Spinal cord (tissue), 10 donors: ENCODE measurements around the gene ST3GAL3. TPM values are rescaled to one million over a fixed set of nuclear protein-coding genes. Genes with fewer than 3 reads are reported as not detected.

Experiments
- DNase-seq, 6 donors: peaks; one replicate each; pipeline versions ENCODE4 v3.0.0 to v3.0.0-alpha.2; 2013 to 2015; ENCODE audit warnings: low spot score in 6 of 6, low read depth in 4 of 6
- H3K27ac ChIP-seq: one replicate; pipeline ENCODE4 v1.5.1; 2013; ENCODE audit warnings: low read depth, low read length, control low read depth
- H3K27me3 ChIP-seq: one replicate; pipeline ENCODE4 v1.6.1; 2013; ENCODE audit warnings: low read length; ENCODE audit not compliant: control insufficient read depth, insufficient read depth
- H3K36me3 ChIP-seq: one replicate; pipeline ENCODE4 v1.6.1; 2013; ENCODE audit warnings: low read length; ENCODE audit not compliant: control insufficient read depth, insufficient read depth
- H3K4me1 ChIP-seq: one replicate; pipeline ENCODE4 v1.6.1; 2013; ENCODE audit warnings: low read length; ENCODE audit not compliant: control insufficient read depth, insufficient read depth
- H3K4me3 ChIP-seq: one replicate; pipeline ENCODE4 v1.5.1; 2013; ENCODE audit warnings: low read depth, low read length, control low read depth
- H3K9me3 ChIP-seq: one replicate; pipeline ENCODE4 v1.6.1; 2013; ENCODE audit warnings: low read length; ENCODE audit not compliant: control insufficient read depth, insufficient read depth
- WGBS: methylation state at CpG from one replicate; pipeline ENCODE4 v1.1.5; 2013; ENCODE audit warnings: missing lambda C conversion rate; ENCODE audit not compliant: insufficient coverage; 5-methylcytosine and 5-hydroxymethylcytosine counted together
- polyA plus RNA-seq, 2 donors: library from polyadenylated mRNA; unstranded; fragments of 120-200 nt; gene quantifications; one replicate each; pipeline ENCODE4 v1.2.1, GENCODE V29; 2013; ENCODE audit not compliant: insufficient read length in 2 of 2
- total RNA-seq, 2 donors: library from RNA; depleted of rRNA in 1 of 2; stranded (reverse); fragments of 120-200 nt in 1 of 2; fragments of >200 nt in 1 of 2; gene quantifications; one replicate each; pipeline versions ENCODE4 v1.2.3 to v1.2.4, GENCODE V29; 2013 to 2014
- donor health status: healthy.

The ST3GAL3 gene
- total and polyA plus RNA-seq, 4 donors: 29.6 to 71.0 (median 52.9) TPM

DNA sequence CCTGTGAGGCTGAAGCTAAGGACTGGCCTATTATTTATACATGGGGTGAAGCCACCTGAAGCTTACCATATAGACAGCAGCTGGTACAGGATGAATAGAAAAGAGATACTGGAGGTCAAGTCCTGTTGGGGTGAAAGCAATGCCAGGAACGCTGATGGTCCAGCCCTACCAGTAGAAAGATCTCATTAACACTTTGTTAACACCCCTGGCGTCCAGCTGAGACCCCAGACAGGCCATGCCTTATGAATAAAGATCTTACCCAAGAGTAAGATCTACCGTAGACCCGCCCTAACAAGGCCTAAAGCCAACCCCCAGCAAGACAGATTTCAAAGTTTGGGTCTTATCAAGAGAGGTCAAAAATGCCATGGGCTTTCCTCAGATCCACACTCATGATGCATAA lies 34.7 kb downstream of the ST3GAL3 start:
- Histone ChIP-seq H3K36me3 (peaks cover 8% of the 10 kb centered on the region), H3K9me3 (no peaks in the 10 kb centered on the region)
- WGBS: 68% methylated on average over 4 of the region's 4 CpGs

DNA sequence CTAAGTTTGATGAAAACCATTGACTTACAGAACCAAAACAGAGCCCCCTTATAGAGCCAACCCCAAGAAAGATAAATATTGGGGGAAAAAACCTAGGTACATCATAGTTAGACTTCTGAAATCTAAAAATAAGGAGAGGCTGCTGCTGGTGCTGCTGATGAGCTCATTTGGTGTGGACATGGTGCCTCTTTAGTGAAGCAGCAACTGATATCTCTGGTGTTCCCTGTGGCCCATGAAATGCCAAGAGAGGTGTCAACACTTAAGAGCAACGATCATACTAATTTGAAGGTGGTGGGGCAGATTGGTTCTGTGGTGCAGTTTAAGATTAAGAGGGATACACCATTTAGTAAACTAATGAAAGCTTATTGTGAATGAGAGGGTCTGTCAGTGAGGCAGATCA lies 35.9 kb downstream of the ST3GAL3 start:
- no peaks in the 10 kb centered on the region for H3K4me1 ChIP-seq
- H3K27ac ChIP-seq: no peak overlapping the region
- no peak overlapping the region for H3K4me3 ChIP-seq
- no peaks in the 10 kb centered on the region for H3K9me3 ChIP-seq
- no peak for DNase-seq
- no peaks in the 10 kb centered on the region for H3K27me3 ChIP-seq
- WGBS: 100% methylated on average over 1 of the region's 1 CpG
- H3K36me3 ChIP-seq: peaks cover 8% of the 10 kb centered on the region

More for the DNA sequence above, 34.7 kb downstream of the ST3GAL3 start:
- Histone ChIP-seq H3K27me3 (no peaks in the 10 kb centered on the region), H3K4me3 (no peak overlapping the region), H3K27ac (no peak overlapping the region), H3K4me1 (no peaks in the 10 kb centered on the region)
- no peak for DNase-seq

DNA sequence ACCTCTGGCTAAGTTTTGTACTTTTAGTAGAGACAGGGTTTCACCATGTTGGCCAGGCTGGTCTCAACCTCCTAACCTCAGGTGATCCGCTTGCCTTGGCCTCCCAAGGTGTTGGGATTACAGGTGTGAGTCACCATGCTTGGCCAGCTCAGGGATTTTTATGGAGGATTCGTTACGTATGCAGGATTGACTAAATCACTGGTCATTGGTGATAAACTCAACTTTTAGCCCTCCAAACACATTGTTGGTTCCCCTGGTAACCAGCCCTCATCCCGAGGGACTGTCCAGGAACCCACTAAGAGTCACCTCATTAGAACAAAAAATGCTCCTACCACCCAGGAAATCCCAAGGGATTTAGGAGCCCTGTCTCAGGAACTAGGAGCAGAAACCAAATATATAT lies 40.4 kb downstream of the ST3GAL3 start:
- Histone ChIP-seq H3K4me1 (no peaks in the 10 kb centered on the region), H3K4me3 (no peak overlapping the region), H3K9me3 (no peaks in the 10 kb centered on the region), H3K36me3 (peaks cover 4% of the 10 kb centered on the region), H3K27me3 (no peaks in the 10 kb centered on the region), H3K27ac (no peak overlapping the region)
- 100% methylated on average over 4 of the region's 4 CpGs for WGBS
- no peak for DNase-seq

DNA sequence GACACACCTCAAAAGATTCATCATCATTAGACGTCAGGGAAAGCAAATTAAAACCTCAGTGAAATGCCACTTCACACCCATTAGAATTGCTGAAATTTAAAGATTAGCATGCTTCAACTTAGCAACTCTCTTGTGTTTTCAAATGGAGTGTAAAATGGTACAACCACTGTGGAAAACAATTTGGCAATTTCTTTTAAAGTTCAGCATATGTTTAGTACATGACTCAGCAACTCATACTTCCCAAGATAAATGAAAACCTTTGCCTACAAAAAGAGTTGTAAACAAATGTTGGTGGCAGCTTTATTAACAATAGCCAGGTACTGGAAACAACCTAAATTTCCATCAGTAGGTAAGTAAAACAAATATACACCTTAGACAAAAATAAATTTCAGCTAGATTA lies 42.7 kb downstream of the ST3GAL3 start:
- no peaks in the 10 kb centered on the region for H3K36me3 ChIP-seq
- no peaks in the 10 kb centered on the region for H3K4me1 ChIP-seq
- H3K27me3 ChIP-seq: no peaks in the 10 kb centered on the region
- no peak overlapping the region for H3K4me3 ChIP-seq
- H3K27ac ChIP-seq: no peak overlapping the region
- no peak for DNase-seq
- no peaks in the 10 kb centered on the region for H3K9me3 ChIP-seq
- WGBS: no CpG with 5 or more reads among the region's 1 CpG

DNA sequence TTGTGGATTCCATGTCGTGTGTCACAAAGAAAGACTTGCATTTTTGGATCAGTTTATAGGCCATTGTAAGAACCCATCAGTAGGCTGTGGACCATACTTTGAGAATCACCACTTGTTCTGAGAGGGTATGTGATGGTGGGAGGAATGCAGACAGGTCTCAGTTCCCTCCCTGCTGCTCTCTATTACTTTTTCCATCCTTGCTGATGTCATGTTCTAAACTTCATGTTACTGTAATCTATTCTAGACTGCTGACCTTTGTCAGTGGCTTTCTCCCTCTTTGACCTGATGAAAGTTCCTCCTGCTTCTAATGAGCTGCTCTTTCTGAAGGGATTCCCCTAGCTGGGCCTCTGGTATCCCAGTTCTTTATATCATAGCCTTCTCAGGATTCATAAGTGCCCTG lies 46.1 kb downstream of the ST3GAL3 start:
- Histone ChIP-seq H3K27ac (no peak overlapping the region), H3K9me3 (no peaks in the 10 kb centered on the region)
- WGBS: 71% methylated on average over 1 of the region's 1 CpG

DNA sequence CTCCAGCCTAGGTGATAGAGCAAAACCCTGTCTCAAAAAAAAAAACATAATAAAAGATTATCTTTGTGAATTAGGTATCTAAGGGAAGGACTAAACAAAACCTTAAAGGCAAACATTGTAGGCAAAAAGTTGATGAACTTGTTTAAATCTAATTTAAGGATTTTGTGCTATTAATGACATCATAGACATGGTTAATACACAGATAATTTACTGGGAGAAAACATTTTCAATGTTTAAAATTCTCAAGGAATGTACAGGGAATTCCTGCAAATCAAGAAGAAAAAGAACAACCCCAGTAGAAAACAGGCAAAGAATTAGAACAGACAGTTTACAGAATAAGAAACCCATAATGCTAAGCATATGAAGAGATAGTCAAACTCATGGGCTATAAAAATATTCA lies 47.6 kb downstream of the ST3GAL3 start:
- no peaks in the 10 kb centered on the region for H3K27me3 ChIP-seq
- H3K9me3 ChIP-seq: no peaks in the 10 kb centered on the region
- H3K36me3 ChIP-seq: no peaks in the 10 kb centered on the region
- H3K27ac ChIP-seq: no peak overlapping the region
- H3K4me1 ChIP-seq: no peaks in the 10 kb centered on the region
- no peak for DNase-seq
- H3K4me3 ChIP-seq: no peak overlapping the region

More for the DNA sequence above, 46.1 kb downstream of the ST3GAL3 start:
- H3K36me3 ChIP-seq: no peaks in the 10 kb centered on the region
- no peaks in the 10 kb centered on the region for H3K27me3 ChIP-seq
- no peak for DNase-seq
- no peaks in the 10 kb centered on the region for H3K4me1 ChIP-seq
- H3K4me3 ChIP-seq: no peak overlapping the region

DNA sequence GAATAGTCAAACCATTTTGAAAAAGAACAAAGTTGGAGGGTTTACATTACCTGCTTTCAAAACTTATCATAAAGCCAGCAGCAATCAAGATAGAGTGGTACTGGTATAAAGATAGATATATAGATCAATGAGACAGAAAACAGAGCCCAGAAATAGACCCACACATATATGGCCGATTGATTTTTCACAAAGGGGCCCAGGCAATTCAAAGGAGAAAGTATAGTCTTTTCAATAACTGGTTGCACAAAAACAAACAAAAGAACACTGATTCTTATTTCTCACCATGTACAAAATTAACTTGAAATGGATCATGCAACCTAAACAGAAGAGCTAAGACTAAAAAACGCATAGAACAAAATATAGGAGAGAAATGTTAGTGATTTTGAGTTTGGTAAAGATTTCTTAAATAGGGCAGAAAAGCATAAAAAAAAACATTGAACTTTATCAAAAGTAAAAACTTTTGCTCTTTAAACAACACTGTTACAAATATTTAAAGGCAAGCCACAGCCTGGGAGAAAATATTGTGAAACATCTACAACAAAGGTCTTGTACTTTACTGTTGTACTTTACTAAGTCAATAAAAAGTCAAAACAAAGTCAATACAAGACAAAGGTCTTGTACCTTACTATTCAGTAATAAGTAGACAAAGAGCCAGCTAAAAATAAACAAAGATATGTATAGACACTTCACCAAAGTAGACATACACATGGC lies 50.2 kb downstream of the ST3GAL3 start:
- no peak overlapping the region for H3K4me3 ChIP-seq
- no peaks in the 10 kb centered on the region for H3K9me3 ChIP-seq
- no CpG with 5 or more reads among the region's 2 CpGs for WGBS
- H3K36me3 ChIP-seq: no peaks in the 10 kb centered on the region
- no peaks in the 10 kb centered on the region for H3K27me3 ChIP-seq
- no peaks in the 10 kb centered on the region for H3K4me1 ChIP-seq
- DNase-seq: no peak
- H3K27ac ChIP-seq: no peak overlapping the region

DNA sequence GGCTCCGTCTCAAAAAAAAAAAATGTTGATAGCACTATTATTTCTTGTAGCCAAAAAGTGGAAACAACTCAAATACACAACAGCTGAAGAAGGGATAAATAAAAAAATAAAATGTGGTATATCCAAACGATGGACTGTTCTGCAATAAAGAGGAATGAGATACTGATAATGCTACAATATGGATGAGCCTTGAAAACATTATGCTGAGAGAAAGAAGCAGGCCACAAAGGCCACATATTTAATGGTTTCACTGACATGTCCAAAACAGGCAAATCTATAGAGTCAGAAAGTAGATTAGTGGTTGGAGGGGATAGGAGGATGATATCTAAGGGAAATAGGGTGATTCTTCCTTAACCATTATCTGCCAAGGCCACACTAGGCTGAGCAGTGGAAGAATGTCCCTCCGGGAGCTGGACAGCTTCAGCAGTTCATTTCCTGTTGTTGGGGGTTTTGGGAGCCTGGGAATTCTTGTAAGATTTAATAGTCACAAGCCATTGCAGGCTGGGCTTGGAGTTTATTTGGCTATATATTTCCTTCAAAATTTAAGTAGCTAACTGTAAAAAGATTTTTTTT lies 53.5 kb downstream of the ST3GAL3 start:
- no peaks in the 10 kb centered on the region for H3K9me3 ChIP-seq
- H3K27me3 ChIP-seq: no peaks in the 10 kb centered on the region
- WGBS: 80% methylated on average over 1 of the region's 3 CpGs
- H3K27ac ChIP-seq: no peak overlapping the region
- DNase-seq: no peak
- no peaks in the 10 kb centered on the region for H3K36me3 ChIP-seq
- H3K4me3 ChIP-seq: no peak overlapping the region
- peaks cover 3% of the 10 kb centered on the region for H3K4me1 ChIP-seq

DNA sequence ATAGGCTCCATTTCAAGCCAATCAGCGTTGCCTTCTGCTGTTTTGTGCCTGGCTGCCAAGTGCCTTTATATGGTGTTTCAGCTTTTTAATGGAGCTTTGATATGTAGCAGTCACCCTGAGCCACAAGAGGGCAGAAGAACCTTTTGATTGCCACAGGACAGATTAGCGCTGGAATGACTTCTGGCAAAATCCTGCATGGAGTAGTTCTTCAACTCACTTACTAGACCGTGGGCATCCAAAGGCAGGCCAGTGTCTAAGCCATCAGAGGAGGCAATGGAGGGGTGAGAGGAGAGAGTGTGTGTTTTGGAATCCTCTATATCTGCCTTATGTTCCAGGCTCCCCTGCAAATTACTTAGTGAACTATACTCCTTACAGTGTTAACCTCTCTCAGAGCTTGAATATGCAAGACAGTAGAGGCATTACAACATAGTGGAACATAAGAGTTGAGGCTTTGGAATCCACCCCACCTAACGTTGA lies 56.2 kb downstream of the ST3GAL3 start:
- WGBS: 0% methylated on average over 1 of the region's 4 CpGs

DNA sequence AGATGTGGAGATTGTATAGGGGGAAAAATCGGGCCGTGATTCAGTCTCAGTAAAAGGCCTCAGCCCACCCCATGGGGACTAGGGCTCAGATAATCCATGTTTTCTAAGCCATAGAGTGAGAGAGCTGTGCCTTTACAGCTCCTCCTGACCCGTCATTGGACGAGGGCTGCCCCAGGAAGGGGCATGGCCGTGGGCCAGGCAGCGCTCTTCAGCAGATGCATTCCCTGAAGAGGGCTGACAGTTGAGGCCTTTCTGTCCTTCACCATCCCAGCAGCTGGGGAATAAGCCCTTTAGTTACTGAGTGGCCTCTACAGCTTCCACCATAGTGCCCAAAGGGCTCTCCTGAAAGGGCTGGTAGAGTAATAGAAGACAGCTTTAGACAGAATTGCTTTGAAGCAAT lies 57.2 kb downstream of the ST3GAL3 start:
- no peak overlapping the region for H3K27ac ChIP-seq
- no peaks in the 10 kb centered on the region for H3K27me3 ChIP-seq
- peaks cover 3% of the 10 kb centered on the region for H3K4me1 ChIP-seq
- no peaks in the 10 kb centered on the region for H3K9me3 ChIP-seq
- no peaks in the 10 kb centered on the region for H3K36me3 ChIP-seq
- WGBS: 70% methylated on average over 6 of the region's 6 CpGs
- peak in 1 of 6 donors; percentile 25 for DNase-seq
- H3K4me3 ChIP-seq: no peak overlapping the region

More for the DNA sequence above, 56.2 kb downstream of the ST3GAL3 start:
- peak; percentile 68 to 97 (median 81) for DNase-seq
- no peaks in the 10 kb centered on the region for H3K27me3 ChIP-seq
- no peak overlapping the region for H3K4me3 ChIP-seq
- H3K4me1 ChIP-seq: peaks cover 3% of the 10 kb centered on the region
- H3K27ac ChIP-seq: no peak overlapping the region
- no peaks in the 10 kb centered on the region for H3K9me3 ChIP-seq
- no peaks in the 10 kb centered on the region for H3K36me3 ChIP-seq
